HEK293 (cell line): ENCODE measurements around the gene SEMA4B.

ENCODE experiments used
- CTCF ChIP-seq: fragments of 450-650 bp; formaldehyde crosslinking; IDR thresholded peaks from 2 replicates; pipeline ENCODE4 v1.5.1; 2016; ENCODE audit warnings: missing biosample characterization, missing genetic modification characterization
- EGR2 ChIP-seq: fragments of 450-650 bp; formaldehyde crosslinking; IDR thresholded peaks from 2 replicates; pipeline ENCODE4 v1.5.1; 2016; ENCODE audit warnings: low read depth, missing biosample characterization, missing genetic modification characterization
- GLIS1 ChIP-seq: fragments of 450-650 bp; formaldehyde crosslinking; IDR thresholded peaks from 2 replicates; pipeline ENCODE4 v1.5.1; 2016; ENCODE audit warnings: missing biosample characterization, missing genetic modification characterization
- IKZF3 ChIP-seq: fragments of 450-650 bp; IDR thresholded peaks from 2 replicates; pipeline ENCODE4 v1.5.0; 2018; ENCODE audit warnings: missing biosample characterization, mild to moderate bottlenecking, missing genetic modification characterization, moderate library complexity
- KLF1 ChIP-seq: fragments of 450-650 bp; formaldehyde crosslinking; IDR thresholded peaks from 2 replicates; pipeline ENCODE4 v1.5.1; 2016; ENCODE audit warnings: missing biosample characterization, missing genetic modification characterization
- KLF16 ChIP-seq: fragments of 450-650 bp; formaldehyde crosslinking; IDR thresholded peaks from 2 replicates; pipeline ENCODE4 v1.5.1; 2017; ENCODE audit warnings: missing biosample characterization, missing genetic modification characterization
- KLF8 ChIP-seq: fragments of 450-650 bp; formaldehyde crosslinking; IDR thresholded peaks from 2 replicates; pipeline ENCODE4 v1.5.1; 2016; ENCODE audit warnings: missing biosample characterization, missing genetic modification characterization
- PATZ1 ChIP-seq: fragments of 450-650 bp; formaldehyde crosslinking; IDR thresholded peaks from 2 replicates; pipeline ENCODE4 v1.5.1; 2016; ENCODE audit warnings: missing biosample characterization, missing genetic modification characterization
- PRDM10 ChIP-seq: fragments of 450-650 bp; formaldehyde crosslinking; IDR thresholded peaks from 2 replicates; pipeline ENCODE4 v1.5.1; 2016; ENCODE audit warnings: missing biosample characterization, missing genetic modification characterization
- SP2 ChIP-seq: fragments of 450-650 bp; formaldehyde crosslinking; IDR thresholded peaks from 2 replicates; pipeline ENCODE4 v1.5.1; 2016; ENCODE audit warnings: missing biosample characterization, missing genetic modification characterization
- SP7 ChIP-seq: fragments of 450-650 bp; formaldehyde crosslinking; IDR thresholded peaks from 2 replicates; pipeline ENCODE4 v1.5.1; 2016; ENCODE audit warnings: missing biosample characterization, missing genetic modification characterization
- YY1 ChIP-seq: fragments of 450-650 bp; formaldehyde crosslinking; IDR thresholded peaks from 2 replicates; pipeline ENCODE4 v1.5.1; 2018; ENCODE audit warnings: missing biosample characterization, missing genetic modification characterization
- YY2 ChIP-seq: fragments of 450-650 bp; formaldehyde crosslinking; IDR thresholded peaks from 2 replicates; pipeline ENCODE4 v1.5.1; 2016; ENCODE audit warnings: missing biosample characterization, missing genetic modification characterization
- ZBTB17 ChIP-seq: fragments of 450-650 bp; formaldehyde crosslinking; IDR thresholded peaks from 2 replicates; pipeline ENCODE4 v1.5.1; 2016; ENCODE audit warnings: missing biosample characterization, missing genetic modification characterization
- ZNF10 ChIP-seq: fragments of 450-650 bp; formaldehyde crosslinking; IDR thresholded peaks from 2 replicates; pipeline ENCODE4 v1.5.1; 2017; ENCODE audit warnings: missing biosample characterization, missing genetic modification characterization
- ZNF133 ChIP-seq: fragments of 450-650 bp; formaldehyde crosslinking; IDR thresholded peaks from 2 replicates; pipeline ENCODE4 v1.5.1; 2016; ENCODE audit warnings: missing biosample characterization, missing genetic modification characterization
- ZNF175 ChIP-seq: fragments of 450-650 bp; formaldehyde crosslinking; IDR thresholded peaks from 2 replicates; pipeline ENCODE4 v1.5.1; 2016; ENCODE audit warnings: missing biosample characterization, missing genetic modification characterization
- ZNF2 ChIP-seq: fragments of 450-650 bp; formaldehyde crosslinking; IDR thresholded peaks from 2 replicates; pipeline ENCODE4 v1.5.1; 2016; ENCODE audit warnings: missing biosample characterization, missing genetic modification characterization
- ZNF302 ChIP-seq: fragments of 450-650 bp; formaldehyde crosslinking; IDR thresholded peaks from 2 replicates; pipeline ENCODE4 v1.5.1; 2016; ENCODE audit warnings: missing biosample characterization, missing genetic modification characterization, low read depth
- ZNF513 ChIP-seq: fragments of 450-650 bp; IDR thresholded peaks from 2 replicates; pipeline ENCODE4 v1.5.1; 2018; ENCODE audit warnings: missing biosample characterization, missing genetic modification characterization
- ZNF560 ChIP-seq: fragments of 450-650 bp; formaldehyde crosslinking; IDR thresholded peaks from 2 replicates; pipeline ENCODE4 v1.5.1; 2017; ENCODE audit warnings: missing biosample characterization, missing genetic modification characterization, borderline replicate concordance
- ZNF580 ChIP-seq: fragments of 450-650 bp; formaldehyde crosslinking; IDR thresholded peaks from 2 replicates; pipeline ENCODE4 v1.5.1; 2016; ENCODE audit warnings: missing biosample characterization, missing genetic modification characterization
- ZNF600 ChIP-seq: fragments of 450-650 bp; formaldehyde crosslinking; IDR thresholded peaks from 2 replicates; pipeline ENCODE4 v1.5.1; 2016; ENCODE audit warnings: missing biosample characterization, missing genetic modification characterization
- ZNF623 ChIP-seq: fragments of 450-650 bp; formaldehyde crosslinking; IDR thresholded peaks from 2 replicates; pipeline ENCODE4 v1.5.1; 2016; ENCODE audit warnings: missing biosample characterization, missing genetic modification characterization
- ZNF660 ChIP-seq: fragments of 450-650 bp; IDR thresholded peaks from 2 replicates; pipeline ENCODE4 v1.5.1; 2018; ENCODE audit warnings: missing biosample characterization, mild to moderate bottlenecking, missing genetic modification characterization
- ZNF692 ChIP-seq: fragments of 450-650 bp; formaldehyde crosslinking; IDR thresholded peaks from 2 replicates; pipeline ENCODE4 v1.5.1; 2016; ENCODE audit warnings: missing biosample characterization, missing genetic modification characterization
- ZNF707 ChIP-seq: fragments of 450-650 bp; formaldehyde crosslinking; IDR thresholded peaks from 2 replicates; pipeline ENCODE4 v1.5.1; 2016; ENCODE audit warnings: missing biosample characterization, missing genetic modification characterization
- ZSCAN23 ChIP-seq: fragments of 450-650 bp; formaldehyde crosslinking; IDR thresholded peaks from 2 replicates; pipeline ENCODE4 v1.5.1; 2016; ENCODE audit warnings: missing biosample characterization, missing genetic modification characterization

Gene SEMA4B

GRCh38 chr15:90154861-90155626 lies 46.1 kb upstream of the SEMA4B start (continued):
- TF ChIP-seq PRDM10 (tag by site-specific recombination): peak; percentile 60
- peak; percentile 88 for TF ChIP-seq SP7 (tag by site-specific recombination)
- no peak for TF ChIP-seq YY2 (tag by site-specific recombination)
- 0 out of 2 replicates have a peak, but pooled peaks have one; percentile 17 for TF ChIP-seq ZNF302 (tag by site-specific recombination)
- no peak for TF ChIP-seq CTCF (tag by site-specific recombination)
- peak; percentile 74 for TF ChIP-seq GLIS1
- peak; percentile 57 for TF ChIP-seq IKZF3 (tag by site-specific recombination)
- peak; percentile 28 for TF ChIP-seq KLF16 (tag by site-specific recombination)
- peak; percentile 59 for TF ChIP-seq EGR2
- no peak for TF ChIP-seq ZNF707 (tag by site-specific recombination)
- TF ChIP-seq ZNF175 (tag by site-specific recombination): no peak
- no peak for TF ChIP-seq ZNF560 (tag by site-specific recombination)
- peak; percentile 80 for TF ChIP-seq ZNF580 (tag by site-specific recombination)
- TF ChIP-seq ZNF10 (tag by site-specific recombination): peak; percentile 47; the same call in 1 of the 2 replicates
- TF ChIP-seq KLF8 (tag by site-specific recombination): peak; percentile 72
- peak; percentile 94 for TF ChIP-seq PATZ1 (tag by site-specific recombination)
- 0 out of 2 replicates have a peak, but pooled peaks have one; percentile 12 for TF ChIP-seq ZNF623 (tag by site-specific recombination)
- TF ChIP-seq KLF1 (tag by site-specific recombination): 0 out of 2 replicates have a peak, but pooled peaks have one; percentile 14
- TF ChIP-seq ZNF513 (tag by site-specific recombination): peak; percentile 56
- no peak for TF ChIP-seq ZNF133
- peak; percentile 87; the same call in 1 of the 2 replicates for TF ChIP-seq ZNF692
- peak; percentile 9; the same call in 1 of the 2 replicates for TF ChIP-seq SP2 (tag by site-specific recombination)
- peak; percentile 97 for TF ChIP-seq ZBTB17
- TF ChIP-seq ZNF600 (tag by site-specific recombination): peak; percentile 95
- peak; percentile 57 for TF ChIP-seq ZNF2
- TF ChIP-seq ZNF660 (tag by site-specific recombination): peak; percentile 89; the same call in 1 of the 2 replicates
- 0 out of 2 replicates have a peak, but pooled peaks have one; percentile 30 for TF ChIP-seq ZSCAN23 (tag by site-specific recombination)
- TF ChIP-seq YY1 (tag by site-specific recombination): no peak
